Choroid plexus epithelial cell (primary cell): ENCODE results near the gene CD48.

Experiments
- DNase-seq: peaks from one replicate; pipeline ENCODE4 v3.0.0-alpha.2; 2010; ENCODE audit warnings: low read depth
- H3K4me3 ChIP-seq: 2 replicates; pipeline ENCODE4 v1.5.1; 2011; ENCODE audit warnings: low read depth, mild to moderate bottlenecking, control low read depth, low read length, moderate library complexity
- TF ChIP-seq, protein P1 (sequence below): conservative IDR thresholded peaks from 2 replicates; pipeline ENCODE4 v1.5.1; 2011; ENCODE audit warnings: low read depth, mild to moderate bottlenecking, control low read depth, inconsistent platforms, low read length, moderate library complexity

Gene CD48

GRCh38 chr1:160634543-160635491, 76.8 kb downstream of the CD48 start:
- no peak overlapping the region for H3K4me3 ChIP-seq
- TF ChIP-seq, protein P1, sequence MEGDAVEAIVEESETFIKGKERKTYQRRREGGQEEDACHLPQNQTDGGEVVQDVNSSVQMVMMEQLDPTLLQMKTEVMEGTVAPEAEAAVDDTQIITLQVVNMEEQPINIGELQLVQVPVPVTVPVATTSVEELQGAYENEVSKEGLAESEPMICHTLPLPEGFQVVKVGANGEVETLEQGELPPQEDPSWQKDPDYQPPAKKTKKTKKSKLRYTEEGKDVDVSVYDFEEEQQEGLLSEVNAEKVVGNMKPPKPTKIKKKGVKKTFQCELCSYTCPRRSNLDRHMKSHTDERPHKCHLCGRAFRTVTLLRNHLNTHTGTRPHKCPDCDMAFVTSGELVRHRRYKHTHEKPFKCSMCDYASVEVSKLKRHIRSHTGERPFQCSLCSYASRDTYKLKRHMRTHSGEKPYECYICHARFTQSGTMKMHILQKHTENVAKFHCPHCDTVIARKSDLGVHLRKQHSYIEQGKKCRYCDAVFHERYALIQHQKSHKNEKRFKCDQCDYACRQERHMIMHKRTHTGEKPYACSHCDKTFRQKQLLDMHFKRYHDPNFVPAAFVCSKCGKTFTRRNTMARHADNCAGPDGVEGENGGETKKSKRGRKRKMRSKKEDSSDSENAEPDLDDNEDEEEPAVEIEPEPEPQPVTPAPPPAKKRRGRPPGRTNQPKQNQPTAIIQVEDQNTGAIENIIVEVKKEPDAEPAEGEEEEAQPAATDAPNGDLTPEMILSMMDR: no peak
- DNase-seq: no peak

DNA sequence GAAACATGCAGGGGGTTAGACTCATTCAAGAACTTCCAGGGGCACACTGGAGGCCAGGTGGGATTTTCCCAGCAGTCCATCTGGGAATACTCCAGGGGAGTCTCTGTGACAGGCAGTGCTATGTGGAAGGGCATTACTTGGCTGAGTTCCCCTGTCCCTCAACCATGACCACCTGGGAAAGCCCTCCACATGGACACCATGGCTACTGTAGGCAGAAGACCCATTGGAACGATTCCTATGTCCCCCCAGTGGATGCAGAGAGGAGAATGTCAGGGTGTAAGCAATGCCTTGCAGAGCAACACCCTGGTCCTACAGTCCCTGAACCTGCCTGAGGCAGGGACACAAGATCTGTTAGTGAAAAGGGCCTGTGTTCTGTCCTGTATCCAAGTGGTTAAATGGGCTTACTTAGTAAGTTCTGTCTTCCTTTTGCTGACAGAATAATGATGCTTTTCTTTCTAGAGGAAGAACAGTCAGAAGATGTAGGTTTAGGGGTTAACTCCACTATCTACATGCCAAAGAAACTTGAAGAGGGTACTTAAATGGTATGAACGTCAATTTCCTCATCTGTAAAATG, 78.2 kb downstream of the CD48 start:
- DNase-seq: no peak
- TF ChIP-seq, protein P1: no peak
- no peak overlapping the region for H3K4me3 ChIP-seq

GRCh38 chr1:160631983-160632625, 79.5 kb downstream of the CD48 start:
- TF ChIP-seq, protein P1: no peak
- H3K4me3 ChIP-seq: no peak overlapping the region
- DNase-seq: no peak

GRCh38 chr1:160630523-160631451, 80.8 kb downstream of the CD48 start:
- TF ChIP-seq, protein P1: no peak
- H3K4me3 ChIP-seq: no peak overlapping the region
- no peak for DNase-seq

DNA sequence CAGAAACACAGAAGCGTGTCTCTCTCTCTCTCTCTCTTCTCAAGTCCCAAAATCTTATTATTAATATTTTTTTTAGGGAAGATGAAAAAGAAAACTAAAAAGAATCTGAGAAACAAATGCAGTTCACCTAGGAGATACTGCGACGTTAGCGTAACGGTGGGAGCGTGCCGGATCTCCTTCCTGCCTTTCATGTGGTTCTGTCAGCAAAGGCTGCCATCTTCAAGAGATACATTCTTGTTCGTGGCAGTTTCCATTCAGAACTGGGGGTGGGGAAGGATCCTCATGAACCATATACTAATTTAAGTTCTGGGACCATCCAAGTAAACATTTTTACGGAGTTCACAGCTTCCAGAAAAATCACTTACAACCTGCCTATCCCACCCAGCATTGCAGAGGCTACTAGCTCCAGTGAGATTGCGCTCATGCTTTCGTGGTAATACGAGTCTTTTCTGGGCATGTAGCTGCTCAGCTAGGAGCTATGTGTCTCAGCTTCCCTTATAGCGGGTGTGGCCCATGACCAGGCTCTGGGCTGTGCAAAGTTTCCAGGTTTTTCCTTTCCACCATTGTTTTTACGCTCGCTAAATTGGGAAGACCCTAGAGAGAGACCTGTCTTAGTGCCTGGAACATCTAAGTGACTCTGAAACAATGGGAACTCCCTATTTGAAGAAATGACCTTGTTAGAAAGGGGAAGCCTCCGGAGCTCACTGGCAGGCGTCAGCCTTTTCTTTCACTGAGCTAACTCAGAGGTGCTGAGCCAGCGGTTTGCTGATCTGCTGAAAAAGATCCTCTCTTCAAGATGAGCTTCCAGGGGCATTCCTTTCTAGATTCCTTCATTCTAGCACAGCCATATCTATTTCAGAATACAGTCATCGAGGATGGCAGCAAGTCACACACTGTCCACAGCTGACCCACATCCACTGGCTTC, 82.1 kb downstream of the CD48 start:
- TF ChIP-seq, protein P1: no peak
- H3K4me3 ChIP-seq: no peak overlapping the region
- no peak for DNase-seq

- H3K4me3 ChIP-seq: no peak overlapping the region
- TF ChIP-seq, protein P1: no peak
- DNase-seq: no peak
Measured at GRCh38 chr1:160628799-160629263, 82.8 kb downstream of the CD48 start.
